ENCODE results near the gene NECAB2. TPM values are rescaled to one million over a fixed set of nuclear protein-coding genes. Genes with fewer than 3 reads are reported as not detected.

NECAB2 gene
- total and polyA plus RNA-seq, 2 of the 8 experiments (the other 6 are each of a cell fraction or from before 2014, with no cell fraction given), result 3.6 to 4.2 TPM

- TF ChIP-seq, protein P1, sequence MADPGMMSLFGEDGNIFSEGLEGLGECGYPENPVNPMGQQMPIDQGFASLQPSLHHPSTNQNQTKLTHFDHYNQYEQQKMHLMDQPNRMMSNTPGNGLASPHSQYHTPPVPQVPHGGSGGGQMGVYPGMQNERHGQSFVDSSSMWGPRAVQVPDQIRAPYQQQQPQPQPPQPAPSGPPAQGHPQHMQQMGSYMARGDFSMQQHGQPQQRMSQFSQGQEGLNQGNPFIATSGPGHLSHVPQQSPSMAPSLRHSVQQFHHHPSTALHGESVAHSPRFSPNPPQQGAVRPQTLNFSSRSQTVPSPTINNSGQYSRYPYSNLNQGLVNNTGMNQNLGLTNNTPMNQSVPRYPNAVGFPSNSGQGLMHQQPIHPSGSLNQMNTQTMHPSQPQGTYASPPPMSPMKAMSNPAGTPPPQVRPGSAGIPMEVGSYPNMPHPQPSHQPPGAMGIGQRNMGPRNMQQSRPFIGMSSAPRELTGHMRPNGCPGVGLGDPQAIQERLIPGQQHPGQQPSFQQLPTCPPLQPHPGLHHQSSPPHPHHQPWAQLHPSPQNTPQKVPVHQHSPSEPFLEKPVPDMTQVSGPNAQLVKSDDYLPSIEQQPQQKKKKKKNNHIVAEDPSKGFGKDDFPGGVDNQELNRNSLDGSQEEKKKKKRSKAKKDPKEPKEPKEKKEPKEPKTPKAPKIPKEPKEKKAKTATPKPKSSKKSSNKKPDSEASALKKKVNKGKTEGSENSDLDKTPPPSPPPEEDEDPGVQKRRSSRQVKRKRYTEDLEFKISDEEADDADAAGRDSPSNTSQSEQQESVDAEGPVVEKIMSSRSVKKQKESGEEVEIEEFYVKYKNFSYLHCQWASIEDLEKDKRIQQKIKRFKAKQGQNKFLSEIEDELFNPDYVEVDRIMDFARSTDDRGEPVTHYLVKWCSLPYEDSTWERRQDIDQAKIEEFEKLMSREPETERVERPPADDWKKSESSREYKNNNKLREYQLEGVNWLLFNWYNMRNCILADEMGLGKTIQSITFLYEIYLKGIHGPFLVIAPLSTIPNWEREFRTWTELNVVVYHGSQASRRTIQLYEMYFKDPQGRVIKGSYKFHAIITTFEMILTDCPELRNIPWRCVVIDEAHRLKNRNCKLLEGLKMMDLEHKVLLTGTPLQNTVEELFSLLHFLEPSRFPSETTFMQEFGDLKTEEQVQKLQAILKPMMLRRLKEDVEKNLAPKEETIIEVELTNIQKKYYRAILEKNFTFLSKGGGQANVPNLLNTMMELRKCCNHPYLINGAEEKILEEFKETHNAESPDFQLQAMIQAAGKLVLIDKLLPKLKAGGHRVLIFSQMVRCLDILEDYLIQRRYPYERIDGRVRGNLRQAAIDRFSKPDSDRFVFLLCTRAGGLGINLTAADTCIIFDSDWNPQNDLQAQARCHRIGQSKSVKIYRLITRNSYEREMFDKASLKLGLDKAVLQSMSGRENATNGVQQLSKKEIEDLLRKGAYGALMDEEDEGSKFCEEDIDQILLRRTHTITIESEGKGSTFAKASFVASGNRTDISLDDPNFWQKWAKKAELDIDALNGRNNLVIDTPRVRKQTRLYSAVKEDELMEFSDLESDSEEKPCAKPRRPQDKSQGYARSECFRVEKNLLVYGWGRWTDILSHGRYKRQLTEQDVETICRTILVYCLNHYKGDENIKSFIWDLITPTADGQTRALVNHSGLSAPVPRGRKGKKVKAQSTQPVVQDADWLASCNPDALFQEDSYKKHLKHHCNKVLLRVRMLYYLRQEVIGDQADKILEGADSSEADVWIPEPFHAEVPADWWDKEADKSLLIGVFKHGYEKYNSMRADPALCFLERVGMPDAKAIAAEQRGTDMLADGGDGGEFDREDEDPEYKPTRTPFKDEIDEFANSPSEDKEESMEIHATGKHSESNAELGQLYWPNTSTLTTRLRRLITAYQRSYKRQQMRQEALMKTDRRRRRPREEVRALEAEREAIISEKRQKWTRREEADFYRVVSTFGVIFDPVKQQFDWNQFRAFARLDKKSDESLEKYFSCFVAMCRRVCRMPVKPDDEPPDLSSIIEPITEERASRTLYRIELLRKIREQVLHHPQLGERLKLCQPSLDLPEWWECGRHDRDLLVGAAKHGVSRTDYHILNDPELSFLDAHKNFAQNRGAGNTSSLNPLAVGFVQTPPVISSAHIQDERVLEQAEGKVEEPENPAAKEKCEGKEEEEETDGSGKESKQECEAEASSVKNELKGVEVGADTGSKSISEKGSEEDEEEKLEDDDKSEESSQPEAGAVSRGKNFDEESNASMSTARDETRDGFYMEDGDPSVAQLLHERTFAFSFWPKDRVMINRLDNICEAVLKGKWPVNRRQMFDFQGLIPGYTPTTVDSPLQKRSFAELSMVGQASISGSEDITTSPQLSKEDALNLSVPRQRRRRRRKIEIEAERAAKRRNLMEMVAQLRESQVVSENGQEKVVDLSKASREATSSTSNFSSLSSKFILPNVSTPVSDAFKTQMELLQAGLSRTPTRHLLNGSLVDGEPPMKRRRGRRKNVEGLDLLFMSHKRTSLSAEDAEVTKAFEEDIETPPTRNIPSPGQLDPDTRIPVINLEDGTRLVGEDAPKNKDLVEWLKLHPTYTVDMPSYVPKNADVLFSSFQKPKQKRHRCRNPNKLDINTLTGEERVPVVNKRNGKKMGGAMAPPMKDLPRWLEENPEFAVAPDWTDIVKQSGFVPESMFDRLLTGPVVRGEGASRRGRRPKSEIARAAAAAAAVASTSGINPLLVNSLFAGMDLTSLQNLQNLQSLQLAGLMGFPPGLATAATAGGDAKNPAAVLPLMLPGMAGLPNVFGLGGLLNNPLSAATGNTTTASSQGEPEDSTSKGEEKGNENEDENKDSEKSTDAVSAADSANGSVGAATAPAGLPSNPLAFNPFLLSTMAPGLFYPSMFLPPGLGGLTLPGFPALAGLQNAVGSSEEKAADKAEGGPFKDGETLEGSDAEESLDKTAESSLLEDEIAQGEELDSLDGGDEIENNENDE (IDR thresholded peaks at IDR 0.05; ENCODE audit: insufficient replicate concordance, low read length), result no peak
- TF ChIP-seq, protein P2, sequence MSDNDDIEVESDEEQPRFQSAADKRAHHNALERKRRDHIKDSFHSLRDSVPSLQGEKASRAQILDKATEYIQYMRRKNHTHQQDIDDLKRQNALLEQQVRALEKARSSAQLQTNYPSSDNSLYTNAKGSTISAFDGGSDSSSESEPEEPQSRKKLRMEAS (IDR thresholded peaks at IDR 0.05), result no peak
- TF ChIP-seq SIX5 (IDR thresholded peaks at IDR 0.05; ENCODE audit: low read depth, low read length), result no peak
- no peak for TF ChIP-seq BRCA1 (IDR thresholded peaks at IDR 0.05; ENCODE audit: low read depth, low read length)
- TF ChIP-seq SRF (IDR thresholded peaks at IDR 0.05; ENCODE audit: low read depth, low read length), result no peak
- no peak for TF ChIP-seq SP2 (IDR thresholded peaks at IDR 0.05; ENCODE audit: low read length)
- TF ChIP-seq KDM5A (IDR thresholded peaks at IDR 0.05; ENCODE audit: low read length), result no peak
- TF ChIP-seq SIN3A (conservative IDR thresholded peaks at IDR 0.05 in 1 of 2, IDR thresholded peaks at IDR 0.05 in 1 of 2; ENCODE audit: low read depth in 1 of 2, low read length in 2 of 2), result no peak
- no peak for TF ChIP-seq CHD1 (IDR thresholded peaks at IDR 0.05; ENCODE audit: low read depth, low read length)
- TF ChIP-seq HDAC2 (IDR thresholded peaks at IDR 0.05; ENCODE audit: borderline replicate concordance in 1 of 2, low read depth in 2 of 2, low read length in 2 of 2), result no peak
Observed at GRCh38 chr16:83977056-83977815, 9.2 kb downstream of the NECAB2 start (continued).
